ENCODE results near the gene RHD.
"Not testable (repeated sequence)": the region's sequence is repeated elsewhere in the genome, so short reads cannot be mapped to it uniquely, and the experiment has no call there.

Gene RHD

DNA sequence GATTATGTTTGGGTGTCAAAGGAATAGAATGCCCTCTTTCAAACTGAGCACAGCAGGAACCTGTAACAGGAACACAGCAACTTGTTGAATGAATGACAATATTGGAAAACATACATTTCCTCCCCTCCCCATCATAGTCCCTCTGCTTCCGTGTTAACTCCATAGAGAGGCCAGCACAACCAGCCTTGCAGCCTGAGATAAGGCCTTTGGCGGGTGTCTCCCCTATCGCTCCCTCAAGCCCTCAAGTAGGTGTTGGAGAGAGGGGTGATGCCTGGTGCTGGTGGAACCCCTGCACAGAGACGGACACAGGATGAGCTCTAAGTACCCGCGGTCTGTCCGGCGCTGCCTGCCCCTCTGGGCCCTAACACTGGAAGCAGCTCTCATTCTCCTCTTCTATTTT is at the start of gene RHD:
Gene RHD (plus strand): TSS at position 272 of the 400 bp plus-strand sequence. CDS start 39 bp downstream, at position 311.
- DNase-seq, result not testable (repeated sequence)

DNA sequence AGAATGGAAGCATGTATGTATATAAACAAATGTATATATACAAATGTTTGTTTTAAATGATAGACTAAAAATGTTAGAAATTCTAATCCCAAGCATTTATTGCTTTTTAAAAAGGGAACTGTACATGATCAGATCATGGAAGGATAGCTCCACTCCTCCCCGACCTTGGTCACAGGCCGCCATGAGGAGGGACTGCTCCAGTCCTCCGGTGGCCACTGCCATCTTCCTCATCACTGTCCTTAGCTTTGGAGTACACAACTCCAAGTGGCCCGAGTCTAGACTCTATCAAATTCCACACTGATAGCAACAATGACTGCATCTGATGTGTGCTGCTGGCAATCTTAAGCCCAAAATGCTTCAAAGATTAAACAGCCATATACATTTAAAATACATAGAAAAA is 49.7 kb upstream of the RHD start:
- DNase-seq, result no peak

DNA sequence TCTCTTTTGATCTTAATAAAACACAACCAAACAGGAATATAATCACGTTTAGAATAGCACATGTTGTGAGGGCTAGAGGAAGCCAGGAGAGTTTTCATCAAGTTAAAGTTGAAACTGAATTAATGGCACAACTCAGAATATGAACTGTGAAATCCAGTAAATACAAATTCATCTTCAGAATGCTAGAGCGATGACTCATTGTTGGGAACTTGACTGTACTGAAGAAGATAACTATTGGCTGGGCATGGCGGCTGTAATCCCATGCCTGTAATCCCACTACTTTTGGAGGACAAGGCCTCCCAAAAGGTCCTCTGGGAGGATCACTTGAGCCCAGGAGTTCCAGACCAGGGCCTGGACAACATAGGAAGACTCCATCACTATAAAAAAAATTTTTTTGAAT is 48.8 kb upstream of the RHD start:
- DNase-seq, result no peak

DNA sequence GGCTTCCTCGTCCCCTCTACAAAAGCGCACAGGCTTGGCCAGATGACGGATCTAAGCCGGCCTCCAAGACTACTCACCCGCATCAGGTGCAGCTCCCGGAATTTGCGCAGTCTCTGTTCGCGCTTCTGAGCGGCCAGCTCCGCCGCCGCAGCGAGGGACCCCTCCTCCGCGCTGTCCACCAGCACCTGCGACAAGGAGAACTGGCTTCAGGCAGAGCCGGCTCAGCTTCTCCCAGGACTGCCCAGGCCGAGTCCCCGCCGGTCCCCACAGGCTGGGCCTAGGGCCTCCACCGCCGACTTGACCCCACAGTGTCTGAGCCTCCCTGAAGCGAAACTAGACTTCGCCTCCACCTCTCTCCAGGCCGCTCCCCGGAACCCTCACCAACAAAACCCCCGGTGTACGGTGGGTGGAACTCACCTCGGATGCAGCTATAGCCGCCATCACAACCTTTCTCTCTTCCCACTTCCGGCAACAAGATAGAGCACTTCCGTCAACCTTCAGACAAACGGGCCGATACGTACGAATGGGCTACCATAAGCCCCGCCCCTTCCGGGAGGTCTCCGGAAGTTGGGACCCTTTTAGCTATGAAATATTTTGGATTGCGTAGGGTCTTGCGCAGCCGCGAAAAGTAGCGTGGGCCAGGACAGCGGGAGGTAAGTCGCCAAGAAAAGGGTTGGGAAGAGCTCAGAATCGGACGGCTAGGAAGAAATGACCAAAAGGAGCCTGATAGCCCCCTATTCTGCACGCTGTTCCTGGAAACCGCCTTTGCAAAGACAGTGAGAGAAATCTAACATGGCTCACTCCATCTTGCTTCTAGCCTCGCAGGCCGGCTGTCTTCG is 40.1 kb upstream of the RHD start, which contains the start of gene SYF2:
Gene SYF2 (minus strand): TSS at position 476 of the 839 bp plus-strand sequence. CDS start 35 bp downstream, at position 441.
- DNase-seq, result peak; percentile 27 to 97 (median 85)

DNA sequence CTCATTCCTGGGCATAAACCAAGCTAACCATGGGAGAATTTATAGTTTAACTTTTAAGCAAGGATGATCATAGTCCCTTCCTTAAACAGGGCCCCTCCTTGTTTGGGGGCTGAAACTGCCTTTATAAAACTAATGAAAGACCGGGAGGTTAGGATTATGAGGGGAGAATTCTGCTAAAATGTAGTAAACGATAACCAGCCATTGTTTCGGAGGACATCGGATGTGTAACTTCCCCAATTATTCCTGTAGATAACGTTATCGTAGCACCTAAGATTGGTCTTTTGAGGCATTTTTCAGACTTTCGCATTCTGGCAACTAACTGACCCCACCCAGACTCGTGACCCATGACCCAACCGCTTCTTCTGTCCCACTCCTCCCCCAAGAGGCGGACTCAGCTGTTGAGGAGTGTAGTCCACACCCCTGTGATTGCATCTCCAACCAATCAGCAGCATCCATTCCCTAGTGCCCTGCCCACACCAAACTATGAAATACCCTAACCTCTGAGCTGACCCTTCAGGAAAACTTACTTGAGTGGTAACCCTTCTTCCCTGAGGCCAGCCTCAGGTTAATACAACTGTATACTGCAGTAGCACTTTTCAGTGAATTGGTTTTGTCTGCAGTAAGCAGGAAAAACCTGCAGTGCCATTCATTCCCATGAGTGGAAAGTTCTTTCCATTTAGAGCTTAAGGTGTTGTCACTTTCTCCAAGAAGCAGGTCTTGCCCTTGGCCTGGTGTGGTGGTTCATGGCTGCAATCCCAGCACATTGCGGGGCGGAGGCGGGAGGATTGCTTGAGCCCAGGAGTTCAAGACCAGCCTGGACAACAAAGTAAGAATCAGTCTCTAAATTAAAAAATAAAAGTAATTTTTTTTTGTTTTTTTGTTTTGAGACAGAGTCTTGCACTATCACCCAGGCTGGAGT is 39.2 kb upstream of the RHD start:
- peak in 52 of 56 donors; percentile 1 to 82 (median 48) for DNase-seq

DNA sequence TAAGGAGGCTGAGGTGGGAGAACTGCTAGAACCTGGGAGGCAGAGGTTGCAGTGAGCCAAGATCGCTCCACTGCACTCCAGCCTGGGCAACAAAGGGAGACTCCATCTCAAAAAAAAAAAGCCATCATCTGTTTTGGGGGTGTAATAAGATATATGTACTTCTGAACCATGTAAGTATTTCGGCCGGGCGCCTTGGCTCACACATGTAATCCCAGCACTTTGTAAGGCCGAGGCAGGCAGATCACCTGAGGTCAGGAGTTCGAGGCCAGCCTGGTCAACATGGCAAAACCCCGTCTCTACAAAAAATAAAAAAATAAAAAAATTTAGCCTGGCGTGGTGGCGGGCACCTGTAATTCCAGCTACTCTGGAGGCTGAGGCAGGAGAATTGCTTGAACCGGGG is 36.9 kb upstream of the RHD start:
- not testable (repeated sequence) for DNase-seq

DNA sequence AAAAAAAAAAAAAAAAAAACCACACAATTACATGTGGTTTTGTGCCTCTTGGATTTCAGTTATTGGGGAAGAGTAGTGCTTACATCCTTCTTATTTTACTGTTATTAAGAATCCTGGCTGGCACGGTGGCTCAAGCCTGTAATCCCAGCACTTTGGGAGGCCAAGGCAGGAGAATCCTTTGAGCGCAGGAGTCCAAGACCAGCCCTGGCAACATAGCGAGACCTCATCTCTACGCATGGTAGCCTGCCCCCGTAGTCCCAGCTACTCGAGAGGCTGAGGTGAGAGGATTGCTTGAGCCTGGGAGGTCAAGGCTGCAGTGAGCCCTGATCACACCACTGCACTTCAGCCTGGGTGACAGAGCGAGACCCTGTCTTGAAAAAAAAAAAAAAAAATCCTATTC is 36.0 kb upstream of the RHD start:
- DNase-seq, result not testable (repeated sequence)

DNA sequence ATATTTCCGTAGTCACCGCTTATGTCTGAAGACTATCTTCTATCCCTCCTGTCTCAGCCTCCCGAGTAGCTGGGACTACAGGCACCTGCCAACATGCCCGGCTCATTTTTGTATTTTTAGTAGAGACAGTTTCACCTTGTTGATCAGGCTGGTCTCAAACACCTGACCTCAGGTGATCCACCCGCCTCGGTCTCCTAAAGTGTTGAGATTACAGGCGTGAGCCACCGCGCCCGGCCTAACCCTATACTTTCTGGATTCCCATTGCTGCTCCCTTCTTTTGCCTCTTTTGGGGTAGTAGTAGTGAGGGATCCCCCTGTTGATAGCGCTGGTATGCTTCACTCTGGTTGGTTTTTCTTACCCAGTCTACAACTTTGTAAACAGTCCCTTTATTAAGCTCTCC is 34.3 kb upstream of the RHD start:
- no peak for DNase-seq

DNA sequence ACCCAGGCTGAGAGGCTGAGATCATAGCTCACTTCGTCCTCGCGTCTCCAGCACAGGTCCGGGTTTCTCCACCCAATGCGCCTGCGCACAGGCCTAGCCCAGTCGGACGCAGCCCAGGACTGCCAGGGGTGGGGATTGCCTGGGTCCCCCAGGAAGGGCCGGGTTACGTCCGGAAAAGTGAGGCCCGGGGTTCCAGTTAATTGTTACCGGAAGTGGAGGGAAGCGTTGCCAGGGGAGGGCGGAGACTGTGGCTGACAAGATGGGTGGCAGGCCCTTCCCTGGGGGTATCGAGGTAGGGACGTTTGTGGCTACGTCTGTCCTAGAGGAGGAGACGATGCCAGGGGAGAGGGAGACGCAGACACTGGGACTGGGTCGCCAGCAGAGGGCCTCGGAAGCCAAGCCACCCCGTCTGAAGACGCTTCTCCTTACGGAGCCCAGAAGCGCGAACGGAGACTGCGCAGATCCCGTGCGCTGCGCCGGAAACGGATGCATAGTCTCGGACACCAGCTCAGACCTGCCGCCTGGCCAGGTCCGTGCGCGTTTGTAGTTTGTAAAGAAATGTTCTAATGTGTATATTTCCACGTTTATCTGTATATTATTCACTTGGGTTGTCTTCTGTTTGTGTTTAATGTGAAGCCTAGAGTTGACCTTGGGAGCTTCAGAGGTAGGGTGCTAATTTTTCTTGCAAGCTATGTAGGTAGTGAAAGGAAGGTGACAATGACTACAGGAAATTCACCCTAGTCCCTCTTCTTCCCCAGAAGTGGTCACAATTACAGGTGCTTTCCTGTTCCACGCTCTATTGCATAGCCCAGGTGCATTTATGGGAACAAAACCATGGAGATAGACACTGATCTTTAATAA is 32.4 kb upstream of the RHD start:
- peak in 55 of 56 donors; percentile 50 to 94 (median 84) for DNase-seq

DNA sequence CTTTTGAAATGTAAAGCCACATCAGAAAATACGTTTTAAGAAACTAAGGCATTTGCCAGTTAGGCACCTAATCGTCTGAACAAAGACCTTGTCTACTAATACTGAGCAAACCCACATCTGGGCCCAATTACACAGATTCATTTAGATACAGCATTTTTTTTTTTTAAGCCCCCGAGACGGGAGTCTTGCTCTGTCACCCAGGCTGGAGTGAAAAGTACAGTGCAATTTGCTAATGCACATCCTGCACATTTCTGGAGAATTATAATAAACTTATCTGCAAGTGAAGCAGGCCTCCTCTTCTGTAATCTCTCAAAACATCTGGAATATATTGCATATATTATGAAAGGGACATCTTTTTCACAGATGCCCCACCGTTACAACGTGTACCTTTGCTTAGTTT is 28.4 kb upstream of the RHD start:
- DNase-seq, result no peak

DNA sequence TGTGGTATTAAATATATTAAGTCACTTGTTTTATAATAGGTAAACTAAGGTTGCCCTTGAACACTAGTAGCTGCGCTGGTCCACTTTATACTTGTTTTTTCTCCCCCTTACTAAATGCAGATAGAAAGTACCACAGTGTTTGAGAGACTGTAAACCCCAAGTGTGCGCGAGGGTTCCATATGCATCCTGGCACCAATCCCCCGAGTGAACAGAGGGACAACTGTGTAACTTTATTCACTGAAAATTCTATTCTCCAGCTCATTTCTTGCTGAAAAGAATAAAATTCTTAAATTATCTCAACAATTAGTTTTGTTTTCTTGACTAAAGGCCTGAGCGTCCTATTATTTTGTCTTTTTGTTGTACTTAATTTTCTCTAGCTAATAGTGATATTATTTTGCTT is 26.9 kb upstream of the RHD start:
- peak in 1 of 56 donors; percentile 4 for DNase-seq

DNA sequence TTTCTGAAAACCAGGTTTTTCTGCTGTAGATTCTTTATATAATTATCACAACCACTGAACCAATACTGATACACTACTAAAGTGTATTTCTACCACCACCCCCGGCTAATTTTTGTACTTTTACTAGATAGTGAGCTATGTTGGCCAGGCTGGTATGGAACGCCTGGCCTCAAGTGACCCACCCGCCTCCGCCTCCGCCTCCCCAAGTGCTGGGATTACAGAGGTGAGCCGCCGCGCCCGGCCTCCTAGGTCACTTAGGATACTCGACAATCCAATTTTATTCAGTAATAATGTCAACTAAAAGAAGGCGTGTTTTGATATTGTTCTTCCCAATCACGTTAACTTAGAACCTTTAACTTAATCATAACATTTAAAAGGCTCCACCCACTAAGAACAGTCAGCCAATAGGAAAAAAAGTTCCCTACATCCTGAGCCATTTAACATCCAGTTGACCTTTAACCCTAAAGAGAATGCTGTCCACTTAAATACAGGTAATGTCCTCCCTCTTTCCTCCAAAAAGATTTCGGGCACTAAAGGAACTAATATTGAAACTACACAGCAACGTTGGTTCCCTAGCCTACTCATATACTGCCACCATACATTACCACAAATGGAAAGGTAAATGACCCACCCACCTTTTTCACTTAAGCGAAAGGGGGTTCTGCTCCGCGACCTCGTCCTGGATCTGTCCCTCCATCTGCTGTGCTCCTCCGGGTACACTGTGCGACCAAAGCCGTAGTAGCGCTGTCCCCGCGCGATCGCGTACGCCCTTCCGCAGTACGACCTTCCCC is 26.3 kb upstream of the RHD start:
- DNase-seq, result no peak

DNA sequence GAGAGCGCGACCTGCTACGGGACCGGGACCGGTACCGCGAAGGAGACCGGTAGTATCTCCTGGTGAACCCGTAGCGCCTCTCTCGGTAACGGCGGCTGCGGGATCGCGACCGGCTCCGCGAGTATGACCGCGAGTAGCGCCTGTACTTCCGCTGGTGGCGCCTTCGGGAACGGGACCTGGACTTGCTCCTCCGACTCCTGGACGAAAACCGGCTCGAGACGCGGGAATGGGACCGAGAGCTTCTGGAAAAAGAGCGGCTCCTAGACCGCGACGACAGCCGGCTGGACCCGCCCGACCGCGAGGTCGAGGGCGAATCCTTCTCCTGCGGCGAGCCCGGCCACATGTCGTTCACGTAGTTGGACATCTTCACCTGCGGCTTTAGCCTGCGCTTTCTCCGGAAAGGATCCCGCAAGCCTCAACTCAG is 25.7 kb upstream of the RHD start:
- DNase-seq, result peak in 12 of 56 donors; percentile 2 to 66 (median 41)

DNA sequence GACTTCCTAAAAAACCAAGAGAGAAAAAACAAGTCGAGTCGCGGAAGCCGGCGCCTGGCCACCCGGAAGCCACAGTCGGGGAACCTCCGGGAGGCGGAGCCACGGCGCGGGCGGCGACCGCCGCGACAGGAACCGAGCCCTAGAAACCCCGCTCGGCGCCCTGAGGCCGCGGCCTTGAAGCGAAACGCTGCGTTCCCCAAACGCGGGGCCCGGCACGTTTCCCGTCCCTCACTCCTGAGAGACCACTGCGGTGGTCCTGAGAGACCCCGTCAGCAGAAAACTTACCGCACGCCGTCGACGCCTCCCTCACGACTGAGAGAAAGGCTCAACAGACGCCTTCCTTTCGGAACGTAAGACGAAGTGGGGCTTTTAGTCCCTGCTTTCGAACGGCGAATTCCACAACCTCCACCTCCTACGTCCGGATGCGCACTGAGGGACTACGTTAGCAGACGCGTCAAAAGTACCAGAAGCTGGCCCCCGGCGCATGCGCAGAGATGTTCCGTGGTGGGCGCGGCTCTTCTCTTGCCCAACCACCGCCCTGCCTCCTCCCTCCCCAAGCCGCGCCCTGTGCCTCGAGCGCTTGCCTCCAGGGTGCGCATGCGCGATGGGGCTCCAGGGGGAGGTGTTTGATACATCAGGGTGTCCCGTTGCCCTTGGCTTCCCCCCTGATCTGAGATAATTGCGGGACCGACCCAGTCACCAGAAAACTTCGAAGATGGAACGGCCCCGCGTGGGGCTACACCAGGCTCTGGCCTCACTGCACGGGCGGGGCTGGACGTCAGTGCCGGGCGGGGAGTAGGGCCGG is 25.1 kb upstream of the RHD start, which contains the start of gene RSRP1:
Gene RSRP1 (minus strand): TSS at position 431 of the 805 bp plus-strand sequence. CDS start 491 bp downstream, outside the sequence.
- DNase-seq, result peak; percentile 94 to 100 (median 98)

DNA sequence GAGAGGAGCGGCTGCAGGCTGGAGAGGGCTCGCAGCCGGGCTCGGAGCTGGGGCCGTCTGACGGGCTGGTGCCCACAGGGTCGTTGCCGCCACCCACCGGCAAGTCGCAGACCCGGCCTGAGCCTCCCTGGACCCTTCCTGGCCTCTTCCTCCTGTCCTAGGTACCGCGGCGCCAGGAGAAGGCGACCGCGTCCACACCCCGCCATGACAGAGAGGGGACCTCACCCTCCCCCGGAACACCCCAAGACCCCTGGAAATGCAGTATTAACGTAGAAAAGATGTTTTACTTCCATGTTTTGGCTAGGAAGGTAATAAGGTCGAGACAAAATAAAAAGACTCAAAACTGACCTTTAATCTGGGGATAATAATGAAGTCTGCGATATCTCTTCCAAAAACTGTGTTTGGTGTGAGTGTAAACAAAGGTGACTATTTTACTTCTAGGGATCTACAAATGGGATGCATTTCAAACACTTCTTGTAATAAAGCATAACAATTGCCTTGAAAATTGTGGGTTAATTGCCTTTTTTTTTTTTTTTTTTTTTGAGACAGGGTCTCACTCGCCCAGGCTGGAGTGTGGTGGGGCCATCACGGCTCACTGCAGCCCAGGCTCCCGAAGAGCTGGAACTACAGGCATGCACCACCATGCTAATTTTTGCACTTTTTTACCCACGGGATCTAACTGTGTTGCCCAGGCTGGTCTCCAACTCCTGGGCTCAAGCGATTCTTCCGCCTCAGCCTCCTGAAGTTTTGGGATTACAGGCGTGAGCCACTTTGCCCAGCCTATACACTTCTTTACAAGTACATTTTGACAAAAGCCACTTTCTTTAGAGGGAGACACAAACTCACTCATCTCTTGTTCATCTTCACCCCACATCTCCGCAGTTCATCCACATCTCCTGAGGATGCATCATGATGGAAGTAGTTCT is 24.2 kb upstream of the RHD start:
- no peak for DNase-seq

DNA sequence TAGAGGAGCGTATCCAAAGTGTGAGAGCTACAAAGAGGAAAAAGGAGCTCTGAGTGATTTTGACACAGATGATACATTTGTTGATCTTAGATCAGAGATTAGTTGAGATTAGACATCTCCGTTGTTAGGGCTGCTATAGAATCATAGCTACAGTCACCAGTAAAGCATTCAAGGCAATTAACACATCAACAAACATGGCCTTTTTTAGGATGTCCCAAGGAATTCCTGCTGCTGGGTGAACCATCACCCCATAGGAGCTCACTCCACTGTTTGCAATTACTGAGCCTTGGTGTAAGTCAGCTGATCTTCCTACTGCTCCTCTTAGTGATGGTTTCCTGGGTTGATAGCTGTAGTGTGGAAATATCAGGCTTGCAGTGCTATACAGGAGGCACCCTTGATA is 18.4 kb upstream of the RHD start:
- DNase-seq, result no peak

DNA sequence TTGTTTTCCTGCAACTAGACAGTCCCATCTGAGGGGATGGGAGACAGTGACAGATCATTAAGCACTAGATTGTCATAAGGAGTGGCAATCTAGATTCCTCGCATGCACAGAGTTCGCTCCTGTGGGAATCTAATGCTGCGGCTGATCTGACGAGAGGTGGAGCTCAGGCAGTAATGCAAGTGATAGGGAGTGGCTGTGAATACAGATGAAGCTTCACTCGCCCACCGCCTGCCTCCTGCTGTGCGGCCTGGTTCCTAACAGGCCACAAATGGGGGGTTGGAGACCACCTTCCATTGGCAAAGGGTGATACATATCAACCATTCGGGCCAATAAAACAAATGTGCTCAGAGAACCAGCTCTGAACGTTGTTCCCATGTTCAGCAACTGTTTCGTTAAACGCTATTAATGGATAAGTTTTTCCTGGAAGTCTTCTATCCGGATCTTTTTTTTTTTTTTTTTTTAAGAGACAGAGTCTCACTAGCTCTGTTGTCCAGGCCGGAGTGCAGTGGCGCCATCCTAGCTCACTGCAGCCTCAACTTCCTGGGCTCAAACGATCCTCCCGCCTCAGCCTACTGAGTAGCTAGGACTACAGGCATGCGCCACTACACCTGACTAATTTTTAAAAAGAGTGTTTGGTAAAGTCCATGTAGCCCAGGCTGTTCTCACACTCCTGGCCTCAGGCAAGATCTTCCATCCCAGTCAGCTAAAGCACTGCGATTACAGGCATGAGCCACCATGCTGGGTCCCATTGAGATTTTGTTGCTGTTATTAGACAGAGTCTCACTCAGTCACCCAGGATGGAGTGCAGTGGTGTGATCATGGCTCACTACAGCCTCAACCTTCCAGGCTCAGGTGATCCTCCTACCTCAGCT is 16.4 kb upstream of the RHD start:
- DNase-seq, result no peak

Data from amygdala (tissue), 56 donors.